ENCODE data around the gene LAMC3. TPM values are rescaled to one million over a fixed set of nuclear protein-coding genes. Genes with fewer than 3 reads are reported as not detected.

Gene LAMC3
- total RNA-seq, 1 donor from 2014 or later, result 0.20 TPM

GRCh38 chr9:131072107-131072870 is 63.3 kb downstream of the LAMC3 start:
- Histone ChIP-seq H3K4me1 (ENCODE audit: insufficient read depth, low read length) (no peaks in the 10 kb centered on the region), H3K27me3 (ENCODE audit: insufficient read depth, low read length) (peaks cover 4% of the 10 kb centered on the region)
- no peaks in the 10 kb centered on the region for H3K36me3 Mint-ChIP-seq (ENCODE audit: low read depth, unreplicated experiment)

GRCh38 chr9:131072871-131073237 is 63.9 kb downstream of the LAMC3 start:
- H3K4me3 Mint-ChIP-seq (ENCODE audit: unreplicated experiment), result no peak overlapping the region
- no peaks in the 10 kb centered on the region for H3K9me3 ChIP-seq (ENCODE audit: insufficient read depth, low read depth, low read length)
- H3K27ac ChIP-seq (ENCODE audit: low read depth, low read length), result no peak overlapping the region
- H2AFZ ChIP-seq (ENCODE audit: low read depth, low read length), result no peak overlapping the region
- H3K9ac ChIP-seq (ENCODE audit: low read length), result no peak overlapping the region
- H3K27me3 ChIP-seq (ENCODE audit: insufficient read depth, low read length), result peaks cover 4% of the 10 kb centered on the region
- H3K36me3 ChIP-seq (ENCODE audit: insufficient read depth, low read length), result no peaks in the 10 kb centered on the region
- FAIRE-seq, result no peak
- no peak for DNase-seq (ENCODE audit: low read depth)
- no peaks in the 10 kb centered on the region for H3K36me3 Mint-ChIP-seq (ENCODE audit: low read depth, unreplicated experiment)
- H3K4me1 Mint-ChIP-seq (ENCODE audit: low read depth, unreplicated experiment), result no peaks in the 10 kb centered on the region
- H3K79me2 ChIP-seq (ENCODE audit: insufficient read depth, low read length), result no peaks in the 10 kb centered on the region
- H4K20me1 ChIP-seq (ENCODE audit: insufficient read depth, low read length), result no peaks in the 10 kb centered on the region
- H3K4me1 ChIP-seq (ENCODE audit: insufficient read depth, low read length), result no peaks in the 10 kb centered on the region
- H3K4me3 ChIP-seq (ENCODE audit: insufficient read depth, low read depth, low read length), result no peak overlapping the region
- H3K4me2 ChIP-seq (ENCODE audit: low read length), result no peak overlapping the region
- no peaks in the 10 kb centered on the region for H3K9me3 Mint-ChIP-seq (ENCODE audit: unreplicated experiment)
- TF ChIP-seq EZH2 (IDR thresholded peaks at IDR 0.05; ENCODE audit: insufficient read depth, low read length), result no peak
- TF ChIP-seq, protein P1, sequence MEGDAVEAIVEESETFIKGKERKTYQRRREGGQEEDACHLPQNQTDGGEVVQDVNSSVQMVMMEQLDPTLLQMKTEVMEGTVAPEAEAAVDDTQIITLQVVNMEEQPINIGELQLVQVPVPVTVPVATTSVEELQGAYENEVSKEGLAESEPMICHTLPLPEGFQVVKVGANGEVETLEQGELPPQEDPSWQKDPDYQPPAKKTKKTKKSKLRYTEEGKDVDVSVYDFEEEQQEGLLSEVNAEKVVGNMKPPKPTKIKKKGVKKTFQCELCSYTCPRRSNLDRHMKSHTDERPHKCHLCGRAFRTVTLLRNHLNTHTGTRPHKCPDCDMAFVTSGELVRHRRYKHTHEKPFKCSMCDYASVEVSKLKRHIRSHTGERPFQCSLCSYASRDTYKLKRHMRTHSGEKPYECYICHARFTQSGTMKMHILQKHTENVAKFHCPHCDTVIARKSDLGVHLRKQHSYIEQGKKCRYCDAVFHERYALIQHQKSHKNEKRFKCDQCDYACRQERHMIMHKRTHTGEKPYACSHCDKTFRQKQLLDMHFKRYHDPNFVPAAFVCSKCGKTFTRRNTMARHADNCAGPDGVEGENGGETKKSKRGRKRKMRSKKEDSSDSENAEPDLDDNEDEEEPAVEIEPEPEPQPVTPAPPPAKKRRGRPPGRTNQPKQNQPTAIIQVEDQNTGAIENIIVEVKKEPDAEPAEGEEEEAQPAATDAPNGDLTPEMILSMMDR (IDR thresholded peaks at IDR 0.05; ENCODE audit: insufficient read depth, low read depth, low read length), result no peak
- H3K27me3 Mint-ChIP-seq (ENCODE audit: low read depth, unreplicated experiment), result peaks cover 24% of the 10 kb centered on the region
- no peak overlapping the region for H3K27ac Mint-ChIP-seq (ENCODE audit: unreplicated experiment)

More at GRCh38 chr9:131072107-131072870, 63.3 kb downstream of the LAMC3 start:
- H3K27ac Mint-ChIP-seq (ENCODE audit: unreplicated experiment), result no peak overlapping the region
- no peak overlapping the region for H2AFZ ChIP-seq (ENCODE audit: low read depth, low read length)
- H3K9me3 ChIP-seq (ENCODE audit: insufficient read depth, low read depth, low read length), result no peaks in the 10 kb centered on the region
- no peak overlapping the region for H3K4me3 ChIP-seq (ENCODE audit: insufficient read depth, low read depth, low read length)
- H3K4me1 Mint-ChIP-seq (ENCODE audit: low read depth, unreplicated experiment), result no peaks in the 10 kb centered on the region
- H3K4me2 ChIP-seq (ENCODE audit: low read length), result no peak overlapping the region
- H4K20me1 ChIP-seq (ENCODE audit: insufficient read depth, low read length), result no peaks in the 10 kb centered on the region
- DNase-seq (ENCODE audit: low read depth) (no peak), FAIRE-seq (no peak)
- no peak for TF ChIP-seq EZH2 (IDR thresholded peaks at IDR 0.05; ENCODE audit: insufficient read depth, low read length)
- TF ChIP-seq, protein P1 (IDR thresholded peaks at IDR 0.05; ENCODE audit: insufficient read depth, low read depth, low read length), result no peak
- no peaks in the 10 kb centered on the region for H3K79me2 ChIP-seq (ENCODE audit: insufficient read depth, low read length)
- no peak overlapping the region for H3K9ac ChIP-seq (ENCODE audit: low read length)
- no peaks in the 10 kb centered on the region for H3K9me3 Mint-ChIP-seq (ENCODE audit: unreplicated experiment)
- peaks cover 30% of the 10 kb centered on the region for H3K27me3 Mint-ChIP-seq (ENCODE audit: low read depth, unreplicated experiment)
- no peak overlapping the region for H3K27ac ChIP-seq (ENCODE audit: low read depth, low read length)
- H3K36me3 ChIP-seq (ENCODE audit: insufficient read depth, low read length), result no peaks in the 10 kb centered on the region
- no peak overlapping the region for H3K4me3 Mint-ChIP-seq (ENCODE audit: unreplicated experiment)

Measured in astrocyte (in vitro differentiated cells and primary cell).